ENCODE data around the gene ITIH3. TPM values are rescaled to one million over a fixed set of nuclear protein-coding genes. Genes with fewer than 3 reads are reported as not detected.

The ITIH3 gene
- total and polyA plus RNA-seq, 10 of the 15 experiments (the other 5 are each of a cell fraction or from before 2014, with no cell fraction given), result 0.07 to 0.17 (median 0.15) TPM; not detected in 7

DNA sequence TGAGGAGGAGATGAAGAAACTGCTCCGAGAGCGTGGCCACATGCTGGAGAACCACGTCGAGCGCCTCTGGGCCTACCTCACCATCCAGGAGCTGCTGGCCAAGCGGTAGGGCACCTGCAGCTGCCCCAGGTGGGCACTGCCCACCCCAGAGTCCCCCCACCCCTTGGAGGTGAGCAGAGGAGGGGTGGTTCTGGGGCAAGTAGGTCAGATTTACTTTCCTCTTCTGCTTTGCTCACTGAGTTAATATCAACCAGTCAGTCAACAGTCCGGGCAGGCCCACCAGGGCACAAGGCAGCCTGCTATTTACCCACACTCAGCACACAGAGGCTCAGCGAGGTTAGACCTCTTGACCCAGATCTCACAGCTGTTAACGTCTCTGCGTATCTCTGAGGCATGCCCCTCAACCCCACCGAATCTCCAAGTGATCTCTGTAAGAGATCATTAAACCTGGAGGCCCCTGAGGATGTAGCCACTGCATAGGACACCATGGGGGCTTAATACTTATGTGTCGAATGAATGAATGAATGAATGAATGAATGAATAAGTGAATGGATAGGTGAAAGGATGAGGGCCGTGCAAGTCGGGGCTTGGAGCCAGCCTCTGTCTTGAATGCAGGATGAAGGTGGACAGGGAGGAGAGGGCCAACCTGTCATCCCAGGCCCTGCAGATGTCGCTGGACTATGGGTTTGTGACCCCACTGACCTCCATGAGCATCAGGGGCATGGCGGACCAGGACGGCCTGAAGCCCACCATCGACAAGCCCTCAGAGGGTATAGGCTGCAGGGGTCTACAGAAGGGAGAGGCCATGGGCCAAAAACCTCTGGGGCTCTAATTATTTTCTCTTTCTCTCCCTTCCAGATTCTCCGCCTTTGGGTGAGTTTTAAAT is 8.0 kb upstream of the ITIH3 start:
- DNase-seq (ENCODE audit: low read depth, low spot score), result no peak
- CTCF ChIA-PET, result interaction anchor here (1.1 kb wide), 1 partner anchor 34 kb away, joined by 3 read pairs; no protein-coding TSS in a partner anchor
- SMC1A ChIA-PET (ENCODE audit: uncharacterized antibody, unreplicated experiment), result no interaction called here
- no TSS peak for BruUV-seq (replicated peaks)
- Histone ChIP-seq H4K20me1 (ENCODE audit: control insufficient read depth, insufficient read depth) (no peaks in the 10 kb centered on the region), H3K79me2 (ENCODE audit: control insufficient read depth, insufficient read depth, low read length) (no peaks in the 10 kb centered on the region), H3K9me3 (replicated peaks; ENCODE audit: control insufficient read depth, insufficient read depth, low read length) (no peaks in the 10 kb centered on the region), H3K4me1 (ENCODE audit: control insufficient read depth, insufficient read depth, low read length) (no peaks in the 10 kb centered on the region), H3K4me2 (ENCODE audit: control insufficient read depth, insufficient read depth) (no peak overlapping the region), H3K9ac (ENCODE audit: control insufficient read depth, insufficient read depth, low read length) (no peak overlapping the region), H3K27ac (ENCODE audit: control insufficient read depth, insufficient read depth) (no peak overlapping the region), H2AFZ (ENCODE audit: control insufficient read depth, low read depth, low read length) (no peak overlapping the region), H3K27me3 (replicated peaks in 1 of 2; ENCODE audit: control insufficient read depth in 2 of 2, insufficient read depth in 2 of 2, low read length in 1 of 2) (no peaks in the 10 kb centered on the region; a peak in 2 of 4 replicates), H3K4me3 (no peak overlapping the region), H3K36me3 (ENCODE audit: control insufficient read depth in 2 of 2, insufficient read depth in 2 of 2, low read length in 1 of 2) (no peaks in the 10 kb centered on the region)
- 41% methylated on average over 19 of the region's 19 CpGs for WGBS (ENCODE audit: insufficient coverage, insufficient replicate concordance, low lambda C conversion rate, missing lambda C conversion rate)
- TF ChIP-seq TCF12 (IDR thresholded peaks at IDR 0.05; ENCODE audit: low read depth, low read length) (no peak), BHLHE40 (IDR thresholded peaks at IDR 0.05; ENCODE audit: borderline replicate concordance in 1 of 2, low read depth in 2 of 2, low read length in 1 of 2) (no peak), RFX5 (IDR thresholded peaks at IDR 0.05; ENCODE audit: low read depth, low read length) (no peak)
- FAIRE-seq, result no peak
- RAD21 ChIA-PET (ENCODE audit: unreplicated experiment), result no interaction called here
- in situ Hi-C loops (cut with MboI), result no loop called here
- POLR2A ChIA-PET, result no interaction called here
- intact Hi-C loops (cut with micrococcal nuclease; ENCODE audit: unreplicated experiment), result no loop called here
- ATAC-seq, result no peak

DNA sequence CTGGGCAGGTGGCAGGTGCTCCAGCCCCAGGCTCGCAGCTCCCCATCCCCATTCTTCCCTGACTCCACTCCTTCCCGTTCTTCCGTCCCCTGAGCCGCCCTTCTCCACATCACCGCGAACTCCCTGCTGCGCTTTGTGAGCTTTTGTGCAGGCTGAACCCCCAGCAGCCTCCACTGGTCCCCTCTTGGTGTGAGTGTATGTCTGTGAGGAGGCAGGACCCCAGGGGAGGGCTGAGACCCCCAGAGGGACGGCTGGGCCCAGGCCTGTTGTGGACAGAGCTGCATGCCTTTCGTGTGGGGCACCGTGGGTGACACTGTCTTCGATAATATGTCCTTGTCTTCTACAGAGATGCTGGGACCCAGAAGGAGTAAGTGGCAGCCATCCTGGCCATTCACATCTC is 7.3 kb upstream of the ITIH3 start:
- Histone ChIP-seq H3K4me1 (ENCODE audit: control insufficient read depth, insufficient read depth, low read length) (no peaks in the 10 kb centered on the region), H3K9me3 (replicated peaks; ENCODE audit: control insufficient read depth, insufficient read depth, low read length) (no peaks in the 10 kb centered on the region), H3K36me3 (ENCODE audit: control insufficient read depth in 2 of 2, insufficient read depth in 2 of 2, low read length in 1 of 2) (no peaks in the 10 kb centered on the region), H3K4me3 (no peak overlapping the region), H2AFZ (ENCODE audit: control insufficient read depth, low read depth, low read length) (no peak overlapping the region), H3K4me2 (ENCODE audit: control insufficient read depth, insufficient read depth) (no peak overlapping the region), H3K79me2 (ENCODE audit: control insufficient read depth, insufficient read depth, low read length) (no peaks in the 10 kb centered on the region), H4K20me1 (ENCODE audit: control insufficient read depth, insufficient read depth) (no peaks in the 10 kb centered on the region), H3K27ac (ENCODE audit: control insufficient read depth, insufficient read depth) (no peak overlapping the region), H3K9ac (ENCODE audit: control insufficient read depth, insufficient read depth, low read length) (no peak overlapping the region), H3K27me3 (replicated peaks in 1 of 2; ENCODE audit: control insufficient read depth in 2 of 2, insufficient read depth in 2 of 2, low read length in 1 of 2) (no peaks in the 10 kb centered on the region; a peak in 1 of 4 replicates)
- SMC1A ChIA-PET (ENCODE audit: uncharacterized antibody, unreplicated experiment), result no interaction called here
- in situ Hi-C loops (cut with MboI), result no loop called here
- no peak for TF ChIP-seq YY1 (IDR thresholded peaks at IDR 0.05; ENCODE audit: low read depth, low read length)
- TF ChIP-seq MEF2A (IDR thresholded peaks at IDR 0.05; ENCODE audit: insufficient read depth, low read depth, low read length), result no peak
- no peak for TF ChIP-seq FOS (IDR thresholded peaks at IDR 0.05; ENCODE audit: borderline replicate concordance, extremely low read depth, insufficient read length)
- TF ChIP-seq SUPT20H (IDR thresholded peaks at IDR 0.05; ENCODE audit: borderline replicate concordance, control insufficient read depth, low read depth, low read length), result no peak
- POLR2A ChIA-PET, result no interaction called here
- WGBS (ENCODE audit: insufficient coverage, insufficient replicate concordance, low lambda C conversion rate, missing lambda C conversion rate), result 63% methylated on average over 11 of the region's 11 CpGs
- BruUV-seq (replicated peaks), result no TSS peak
- CTCF ChIA-PET, result interaction anchor here (1.1 kb wide), 1 partner anchor 34 kb away, joined by 3 read pairs; no protein-coding TSS in a partner anchor
- FAIRE-seq, result no peak
- RAD21 ChIA-PET (ENCODE audit: unreplicated experiment), result no interaction called here
- intact Hi-C loops (cut with micrococcal nuclease; ENCODE audit: unreplicated experiment), result no loop called here
- ATAC-seq, result no peak
- DNase-seq (ENCODE audit: low read depth, low spot score), result no peak
